GM21447 (cell line): ENCODE data around the gene CLPSL2.

Source experiments
- ATAC-seq: cut with Tn5 transposase; IDR thresholded peaks from one replicate; pipeline ENCODE4 v1.9.1; 2021; ENCODE audit not compliant: unreplicated experiment

Gene CLPSL2

GRCh38 chr6:35786272-35786671 lies 9.9 kb downstream of the CLPSL2 start:
- ATAC-seq = no peak

- no peak for ATAC-seq
These were observed 10.4 kb downstream of the CLPSL2 start for GRCh38 chr6:35786810-35787209.

DNA sequence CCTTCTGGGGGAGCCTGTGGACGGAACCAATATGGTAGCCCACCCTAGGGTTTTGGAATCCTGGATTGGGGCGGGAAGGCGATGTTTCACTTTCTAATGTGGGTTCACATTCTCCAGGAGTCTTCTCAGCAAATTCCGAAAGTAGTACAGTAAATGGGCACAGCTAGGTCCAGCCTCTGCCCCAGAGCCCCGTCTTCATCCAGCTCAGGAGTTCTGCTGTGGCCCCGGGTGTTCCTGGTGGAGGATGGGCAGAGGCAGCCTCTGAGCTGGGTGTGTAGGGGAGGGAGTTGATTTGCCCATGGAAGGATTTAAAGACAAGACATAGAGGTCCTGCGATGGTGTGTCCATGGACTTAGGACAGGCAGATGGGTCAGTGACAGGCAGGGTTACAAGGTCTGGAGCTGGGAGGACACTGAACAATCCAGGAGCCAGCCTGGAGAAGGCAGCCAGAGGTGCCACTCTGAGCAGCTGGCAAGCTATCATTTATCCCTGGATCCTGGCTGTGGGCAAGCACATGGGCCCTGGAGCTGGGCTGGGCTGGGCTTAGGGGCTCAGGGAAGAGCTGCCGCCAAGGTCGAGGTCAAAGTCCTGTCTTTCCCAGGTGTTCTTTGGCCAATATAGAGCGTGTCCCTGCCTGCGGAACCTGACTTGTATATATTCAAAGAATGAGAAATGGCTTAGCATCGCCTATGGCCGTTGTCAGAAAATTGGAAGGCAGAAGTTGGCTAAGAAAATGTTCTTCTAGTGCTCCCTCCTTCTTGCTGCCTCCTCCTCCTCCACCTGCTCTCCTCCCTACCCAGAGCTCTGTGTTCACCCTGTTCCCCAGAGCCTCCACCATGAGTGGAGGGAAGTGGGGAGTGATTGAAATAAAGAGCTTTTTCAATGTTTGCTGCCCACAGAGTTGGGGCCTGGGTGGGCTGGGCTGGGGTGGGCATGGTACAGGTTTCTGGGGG lies 11.1 kb downstream of the CLPSL2 start:
- ATAC-seq = no peak

DNA sequence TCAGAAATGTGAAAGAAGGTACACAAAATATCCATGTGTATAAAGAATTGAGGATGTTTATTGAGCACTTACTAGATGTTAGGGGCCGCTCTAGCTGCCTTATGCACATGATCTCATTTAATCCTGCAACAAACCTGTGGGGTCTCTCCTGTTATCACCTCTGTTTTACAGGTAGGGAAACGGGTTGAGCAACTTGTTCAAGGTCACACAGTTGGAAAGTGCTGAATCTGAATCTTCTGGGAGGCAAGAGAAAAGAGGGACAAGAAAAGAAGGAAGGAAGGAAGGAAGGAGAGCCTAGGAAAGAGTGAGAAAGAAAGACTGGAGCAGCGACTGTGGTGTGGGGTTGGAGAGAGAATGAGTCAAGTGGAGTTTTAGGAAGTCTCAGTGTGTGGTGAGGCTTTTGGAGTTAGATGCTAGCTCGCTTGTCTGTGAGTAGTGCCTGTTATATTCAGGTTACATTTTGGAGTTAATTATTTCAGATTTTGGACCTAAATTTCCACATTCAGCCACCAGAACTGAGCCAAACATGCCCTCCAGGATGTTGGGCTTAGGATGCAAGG lies 12.1 kb downstream of the CLPSL2 start:
- no peak for ATAC-seq

DNA sequence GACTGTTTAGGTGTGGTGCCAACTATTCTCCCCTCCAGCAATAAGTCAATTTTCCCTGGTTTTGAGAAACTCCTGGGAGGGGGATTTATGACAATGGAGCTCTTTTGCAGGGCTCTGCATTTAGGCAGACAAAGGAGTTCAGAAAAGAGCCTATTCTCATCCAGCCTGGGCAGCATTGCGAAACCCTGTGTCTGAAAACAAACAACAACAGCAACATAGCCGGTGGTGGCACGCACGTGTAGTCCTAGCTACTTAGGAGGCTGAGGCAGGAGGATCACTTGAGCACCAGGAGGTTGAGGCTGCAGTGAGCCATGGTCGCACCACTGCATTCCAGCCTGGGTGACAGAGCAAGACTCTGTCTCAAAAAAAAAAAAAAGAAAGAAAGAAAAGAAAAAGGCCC lies 14.3 kb downstream of the CLPSL2 start:
- ATAC-seq = no peak

DNA sequence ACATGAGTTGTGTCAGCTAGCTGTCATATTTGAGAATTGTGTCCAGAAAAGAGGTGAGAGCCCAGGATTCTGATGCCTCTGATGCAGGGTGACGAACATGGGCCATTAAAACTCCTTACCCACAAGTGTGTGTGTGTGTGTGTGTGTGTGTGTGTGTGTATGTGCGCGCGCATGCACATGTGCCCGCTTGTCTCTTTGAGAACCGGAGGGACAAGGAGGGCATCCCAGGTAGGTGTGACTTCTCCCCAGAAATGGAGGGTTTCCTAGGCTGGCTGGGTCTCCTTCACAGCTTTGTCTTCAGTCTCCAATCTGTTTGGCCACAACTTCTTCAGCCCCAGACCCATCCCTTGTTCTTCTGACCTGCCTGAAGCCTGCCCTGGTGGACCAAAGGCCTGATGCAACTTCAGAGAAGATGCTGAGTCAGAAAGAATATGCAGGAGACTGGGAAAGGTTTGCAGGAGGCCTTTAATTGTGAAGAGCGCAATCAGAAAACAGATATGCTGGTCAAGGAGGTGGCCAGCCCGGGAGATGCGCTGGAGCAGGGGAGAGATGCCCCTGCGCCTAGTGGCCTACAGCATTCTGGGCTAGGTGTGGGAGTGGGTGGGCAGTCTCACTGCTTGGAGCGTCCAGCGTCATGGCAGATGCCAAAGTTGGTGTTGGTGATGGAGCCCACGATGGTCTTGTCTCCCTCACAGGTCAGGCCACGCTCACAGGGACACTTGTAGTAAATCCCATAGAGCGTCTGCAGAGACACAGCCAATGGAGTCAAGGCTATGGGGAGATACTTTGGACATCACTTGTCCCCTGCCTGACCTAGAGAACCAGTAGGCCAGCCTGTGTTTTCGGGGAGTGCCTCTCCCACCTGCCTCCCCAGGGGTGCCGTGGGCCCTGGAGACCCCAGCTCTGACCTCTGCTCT lies 18.4 kb downstream of the CLPSL2 start:
- no peak for ATAC-seq

DNA sequence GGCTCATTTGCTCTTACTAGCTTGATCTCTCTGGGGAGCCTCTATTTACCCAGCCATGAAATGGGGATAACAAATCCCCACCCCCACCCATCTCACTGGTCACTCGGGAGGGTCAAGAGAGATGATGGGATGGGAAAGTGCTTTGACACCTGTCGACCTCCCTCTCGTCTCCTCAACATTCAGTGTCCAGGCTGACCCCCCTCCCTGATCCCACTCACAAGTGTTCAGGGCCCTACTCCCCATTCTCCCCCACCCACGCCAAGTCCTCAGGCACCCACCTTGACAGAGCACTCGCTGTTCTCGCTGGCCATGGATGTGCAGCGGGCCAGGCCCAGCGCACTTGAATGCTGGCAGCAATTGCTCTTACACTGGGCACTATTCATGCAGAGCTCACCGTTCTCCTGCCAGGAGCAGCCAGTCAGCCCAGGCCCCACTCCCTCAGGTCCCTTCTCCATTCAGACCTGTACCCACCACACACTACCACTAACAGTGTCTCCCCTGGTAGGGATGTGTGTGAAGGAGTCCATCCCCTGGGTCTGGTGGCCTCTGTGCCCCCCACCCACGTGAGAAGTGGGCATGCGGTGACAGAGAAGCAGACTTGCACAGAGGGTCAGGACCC lies 19.2 kb downstream of the CLPSL2 start:
- ATAC-seq = no peak

GRCh38 chr6:35796236-35796635 lies 19.8 kb downstream of the CLPSL2 start:
- ATAC-seq = no peak

- ATAC-seq = no peak
These were observed 21.6 kb downstream of the CLPSL2 start for GRCh38 chr6:35797837-35798526.

DNA sequence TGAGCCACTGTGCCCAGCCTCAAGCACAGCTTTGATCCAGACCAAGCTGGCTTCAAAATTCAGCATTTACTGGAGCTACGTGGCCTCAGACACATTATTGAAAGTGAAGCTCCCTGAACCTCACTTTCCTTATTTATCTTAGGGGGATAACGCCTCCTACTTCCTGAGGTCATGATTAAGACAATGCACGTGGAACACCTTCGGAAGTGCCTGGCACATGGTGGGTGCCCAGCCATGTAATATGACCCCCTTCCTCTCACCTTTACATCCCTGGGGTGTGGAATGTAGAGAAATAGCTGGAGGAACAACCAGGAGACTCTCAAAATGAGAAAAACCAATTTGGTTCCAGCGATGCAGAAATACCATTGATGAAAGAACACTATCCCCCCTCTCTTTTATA lies 22.3 kb downstream of the CLPSL2 start:
- ATAC-seq = no peak

- no peak for ATAC-seq
These were observed 24.8 kb downstream of the CLPSL2 start for GRCh38 chr6:35801148-35801547.

GRCh38 chr6:35804996-35805736 lies 28.8 kb downstream of the CLPSL2 start, which contains the start of gene LHFPL5:
Gene LHFPL5 (plus strand): TSS chr6:35805352. CDS start chr6:35805671, 319 bp downstream.
- no peak for ATAC-seq

DNA sequence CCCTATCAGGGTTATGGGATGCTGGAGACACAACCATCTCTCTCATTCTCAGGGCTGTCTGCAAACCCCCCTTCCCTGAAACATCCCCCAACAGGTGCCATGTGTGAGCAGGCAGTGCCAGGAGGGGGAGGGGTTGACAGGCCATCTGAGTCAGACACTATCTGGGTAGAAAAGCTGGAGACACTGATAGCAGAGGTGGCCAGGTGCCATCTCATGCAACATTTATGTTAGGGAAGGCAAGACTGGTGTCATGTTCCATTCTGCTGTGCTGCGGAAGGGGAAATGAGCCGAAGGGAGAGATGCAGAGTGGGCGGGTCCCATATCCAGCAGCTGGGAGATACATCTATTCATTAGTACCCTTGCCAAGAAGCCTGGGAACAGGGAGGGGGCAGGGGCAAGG lies 32.3 kb downstream of the CLPSL2 start:
- ATAC-seq = no peak

- ATAC-seq = no peak
These were observed 33.4 kb downstream of the CLPSL2 start for GRCh38 chr6:35809809-35810208.

GRCh38 chr6:35810971-35811698 lies 34.7 kb downstream of the CLPSL2 start:
- ATAC-seq = no peak

GRCh38 chr6:35811699-35811995 lies 35.2 kb downstream of the CLPSL2 start:
- ATAC-seq = no peak

DNA sequence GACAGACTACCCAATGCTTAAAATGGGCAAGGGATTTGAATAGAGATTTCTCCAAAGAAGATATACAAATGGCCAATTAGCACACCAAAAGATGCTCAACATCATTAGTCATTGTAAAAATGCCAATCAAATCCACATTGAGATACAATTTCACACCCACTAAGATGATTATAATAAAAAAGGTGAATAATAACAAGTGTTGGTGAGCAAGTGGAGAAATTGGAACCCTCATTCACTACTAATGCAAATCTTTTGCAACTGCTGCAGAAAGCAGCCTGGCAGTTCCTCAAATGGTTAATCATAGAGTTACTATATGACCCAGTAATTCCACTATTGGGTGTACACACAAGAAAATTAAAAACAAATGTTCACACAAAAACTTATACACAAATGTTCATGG lies 41.1 kb downstream of the CLPSL2 start:
- no peak for ATAC-seq

DNA sequence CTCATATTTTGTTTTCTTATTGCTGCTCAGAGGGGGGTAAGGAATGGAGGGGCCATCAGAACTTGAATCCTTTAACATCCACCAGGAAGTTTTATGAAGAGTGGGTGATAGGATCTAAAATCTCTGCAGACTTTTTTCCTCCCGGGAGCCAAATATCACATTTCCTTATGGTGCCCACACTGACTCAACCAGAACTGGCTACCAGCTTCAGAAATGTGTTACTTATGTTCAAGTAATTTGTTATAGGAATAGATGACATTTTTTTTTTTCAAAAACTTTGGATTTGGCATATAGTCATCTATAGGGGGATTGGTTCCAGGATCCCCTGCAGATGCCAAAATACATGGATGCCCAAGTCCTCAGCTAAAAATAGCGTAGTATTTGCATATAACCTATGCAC lies 47.2 kb downstream of the CLPSL2 start:
- no peak for ATAC-seq

- ATAC-seq = no peak
These were observed 48.3 kb downstream of the CLPSL2 start for GRCh38 chr6:35824552-35825192.
